ENCODE data around the gene EARS2.

The EARS2 gene

GRCh38 chr16:23486480-23486879 is 70.7 kb downstream of the EARS2 start:
- H3K4me3 ChIP-seq (ENCODE audit: insufficient read depth, low read length, poor library complexity, severe bottlenecking) = no peak overlapping the region
- no peak overlapping the region for H3K9ac ChIP-seq (ENCODE audit: low read length)
- H3K27me3 ChIP-seq (ENCODE audit: low read length) = no peaks in the 10 kb centered on the region
- no peaks in the 10 kb centered on the region for H3K9me3 ChIP-seq (ENCODE audit: insufficient read depth, low read length)
- TF ChIP-seq CTCF (IDR thresholded peaks at IDR 0.05; ENCODE audit: insufficient read depth, low read length, poor library complexity, severe bottlenecking) = no peak
- no peak overlapping the region for H3K27ac ChIP-seq (ENCODE audit: low read depth, low read length)
- no peaks in the 10 kb centered on the region for H3K9me2 ChIP-seq (replicated peaks; ENCODE audit: insufficient read depth, low read length)
- H4K20me1 ChIP-seq (ENCODE audit: low read depth, low read length) = peaks cover 4% of the 10 kb centered on the region
- H3K36me3 ChIP-seq (ENCODE audit: low read length) = peaks cover 51% of the 10 kb centered on the region
- no peak overlapping the region for H3K4me2 ChIP-seq (ENCODE audit: low read depth, low read length, poor library complexity, severe bottlenecking)
- H3K79me2 ChIP-seq (ENCODE audit: insufficient read depth, low read length) = peaks cover 15% of the 10 kb centered on the region
- H2AFZ ChIP-seq (ENCODE audit: low read depth, low read length, severe bottlenecking) = no peak overlapping the region
- H3F3A ChIP-seq (ENCODE audit: insufficient read depth) = no peaks in the 10 kb centered on the region

GRCh38 chr16:23485841-23486240 is 71.3 kb downstream of the EARS2 start:
- Histone ChIP-seq H4K20me1 (ENCODE audit: low read depth, low read length) (peaks cover 4% of the 10 kb centered on the region), H3K27ac (ENCODE audit: low read depth, low read length) (no peak overlapping the region), H3K9me3 (ENCODE audit: insufficient read depth, low read length) (no peaks in the 10 kb centered on the region), H3K9me2 (replicated peaks; ENCODE audit: insufficient read depth, low read length) (no peaks in the 10 kb centered on the region), H3F3A (ENCODE audit: insufficient read depth) (no peaks in the 10 kb centered on the region), H3K27me3 (ENCODE audit: low read length) (no peaks in the 10 kb centered on the region), H2AFZ (ENCODE audit: low read depth, low read length, severe bottlenecking) (no peak overlapping the region), H3K4me3 (ENCODE audit: insufficient read depth, low read length, poor library complexity, severe bottlenecking) (no peak overlapping the region), H3K4me2 (ENCODE audit: low read depth, low read length, poor library complexity, severe bottlenecking) (no peak overlapping the region), H3K79me2 (ENCODE audit: insufficient read depth, low read length) (peaks cover 13% of the 10 kb centered on the region), H3K9ac (ENCODE audit: low read length) (no peak overlapping the region), H3K36me3 (ENCODE audit: low read length) (peaks cover 50% of the 10 kb centered on the region)
- no peak for TF ChIP-seq CTCF (IDR thresholded peaks at IDR 0.05; ENCODE audit: insufficient read depth, low read length, poor library complexity, severe bottlenecking)
- no peak for TF ChIP-seq EZH2phosphoT487 (conservative IDR thresholded peaks at IDR 0.05; ENCODE audit: low read length)

GRCh38 chr16:23485257-23485614 is 71.9 kb downstream of the EARS2 start:
- Histone ChIP-seq H3K4me3 (ENCODE audit: insufficient read depth, low read length, poor library complexity, severe bottlenecking) (no peak overlapping the region), H3K9me3 (ENCODE audit: insufficient read depth, low read length) (no peaks in the 10 kb centered on the region), H3K27ac (ENCODE audit: low read depth, low read length) (no peak overlapping the region), H2AFZ (ENCODE audit: low read depth, low read length, severe bottlenecking) (no peak overlapping the region), H3K79me2 (ENCODE audit: insufficient read depth, low read length) (peaks cover 10% of the 10 kb centered on the region; the same call in 1 of the 2 replicates), H3K9me2 (replicated peaks; ENCODE audit: insufficient read depth, low read length) (no peaks in the 10 kb centered on the region), H3F3A (ENCODE audit: insufficient read depth) (no peaks in the 10 kb centered on the region), H3K9ac (ENCODE audit: low read length) (no peak overlapping the region), H3K4me2 (ENCODE audit: low read depth, low read length, poor library complexity, severe bottlenecking) (no peak overlapping the region), H4K20me1 (ENCODE audit: low read depth, low read length) (peaks cover 4% of the 10 kb centered on the region), H3K36me3 (ENCODE audit: low read length) (peaks cover 53% of the 10 kb centered on the region), H3K27me3 (ENCODE audit: low read length) (no peaks in the 10 kb centered on the region)
- no peak for TF ChIP-seq CTCF (IDR thresholded peaks at IDR 0.05; ENCODE audit: insufficient read depth, low read length, poor library complexity, severe bottlenecking)
- TF ChIP-seq EZH2phosphoT487 (conservative IDR thresholded peaks at IDR 0.05; ENCODE audit: low read length) = no peak
